Suprapubic skin (tissue), 4 donors: ENCODE data around the gene HSPA14. TPM values are rescaled to one million over a fixed set of nuclear protein-coding genes. Genes with fewer than 3 reads are reported as not detected.

ENCODE experiments used
- DNase-seq, 2 donors: peaks; one replicate each; pipeline ENCODE4 v3.0.0-alpha.2; 2019; ENCODE audit warnings: low spot score in 2 of 2
- H3K27ac ChIP-seq: fragments of 200-600 bp; sonication (generic); one replicate; pipeline ENCODE4 v1.5.1; 2019
- H3K27me3 ChIP-seq: fragments of 200-600 bp; sonication (generic); one replicate; pipeline ENCODE4 v1.5.1; 2019
- H3K36me3 ChIP-seq: fragments of 200-600 bp; sonication (generic); one replicate; pipeline ENCODE4 v1.5.1; 2019
- H3K4me1 ChIP-seq: fragments of 200-600 bp; sonication (generic); one replicate; pipeline ENCODE4 v1.5.1; 2019
- H3K4me3 ChIP-seq: fragments of 200-600 bp; sonication (generic); one replicate; pipeline ENCODE4 v1.5.1; 2019; ENCODE audit warnings: mild to moderate bottlenecking
- H3K9me3 ChIP-seq: fragments of 200-600 bp; sonication (generic); one replicate; pipeline ENCODE4 v1.5.1; 2019
- CTCF ChIP-seq, 2 donors: fragments of 200-600 bp in 1 of 2; fragments of 450-650 bp in 1 of 2; sonication (generic) in 1 of 2; IDR thresholded peaks; one replicate each; pipeline ENCODE4 v1.5.1; 2016 to 2019; ENCODE audit warnings: antibody characterized with exemption in 2 of 2, mild to moderate bottlenecking in 1 of 2, moderate library complexity in 1 of 2
- EP300 ChIP-seq: sonication (generic); formaldehyde crosslinking; IDR thresholded peaks from one replicate; pipeline ENCODE4 v1.6.1; 2017; ENCODE audit warnings: antibody characterized with exemption
- POLR2A ChIP-seq, 2 donors: fragments of 450-650 bp; IDR thresholded peaks; one replicate each; pipeline ENCODE4 v1.6.1; 2017; ENCODE audit warnings: antibody characterized with exemption in 2 of 2, mild to moderate bottlenecking in 2 of 2, moderate library complexity in 2 of 2
- POLR2AphosphoS5 ChIP-seq, 3 donors: sonication (generic); formaldehyde crosslinking; IDR thresholded peaks; one replicate each; pipeline ENCODE4 v1.6.1; 2017; ENCODE audit warnings: antibody characterized with exemption in 3 of 3
- WGBS: methylation state at CpG from one replicate; pipeline ENCODE4 v1.1.5; 2018; 5-methylcytosine and 5-hydroxymethylcytosine counted together
- total RNA-seq, 4 donors: library from RNA; depleted of rRNA; stranded (reverse); fragments of >200 nt; gene quantifications; one replicate each; pipeline ENCODE4 v1.1.0, GENCODE V29; 2016

Gene HSPA14
- total RNA-seq, 4 donors from 2014 or later = 6.6 to 11.7 (median 7.4) TPM

- Histone ChIP-seq H3K4me3 (no peak overlapping the region), H3K36me3 (no peaks in the 10 kb centered on the region), H3K27me3 (no peaks in the 10 kb centered on the region), H3K9me3 (no peaks in the 10 kb centered on the region), H3K27ac (no peak overlapping the region), H3K4me1 (no peaks in the 10 kb centered on the region)
- no peak for DNase-seq
- 83% methylated on average over 2 of the region's 2 CpGs for WGBS
- no peak for TF ChIP-seq POLR2A (IDR thresholded peaks at IDR 0.05)
- TF ChIP-seq EP300 = no peak
- no peak for TF ChIP-seq CTCF (IDR thresholded peaks at IDR 0.05)
- TF ChIP-seq POLR2AphosphoS5 (IDR thresholded peaks at IDR 0.05) = no peak
Observed at GRCh38 chr10:14889318-14889717, 51.2 kb downstream of the HSPA14 start.

- Histone ChIP-seq H3K36me3 (no peaks in the 10 kb centered on the region), H3K4me3 (no peak overlapping the region), H3K27ac (no peak overlapping the region), H3K9me3 (no peaks in the 10 kb centered on the region), H3K27me3 (no peaks in the 10 kb centered on the region), H3K4me1 (no peaks in the 10 kb centered on the region)
- TF ChIP-seq CTCF (IDR thresholded peaks at IDR 0.05) (no peak), POLR2A (IDR thresholded peaks at IDR 0.05) (no peak), EP300 (no peak), POLR2AphosphoS5 (IDR thresholded peaks at IDR 0.05) (no peak)
- no peak for DNase-seq
- 92% methylated on average over 1 of the region's 1 CpG for WGBS
Observed at GRCh38 chr10:14891151-14891550, 53.0 kb downstream of the HSPA14 start.

- H3K4me1 ChIP-seq = no peaks in the 10 kb centered on the region
- TF ChIP-seq POLR2AphosphoS5 (IDR thresholded peaks at IDR 0.05) (no peak), POLR2A (IDR thresholded peaks at IDR 0.05) (no peak), CTCF (IDR thresholded peaks at IDR 0.05) (peak in 1 of 2 donors; percentile 54)
- WGBS = 53% methylated on average over 1 of the region's 1 CpG
- peaks cover 24% of the 10 kb centered on the region for H3K36me3 ChIP-seq
- H3K9me3 ChIP-seq = no peaks in the 10 kb centered on the region
- no peak overlapping the region for H3K4me3 ChIP-seq
- no peak overlapping the region for H3K27ac ChIP-seq
- H3K27me3 ChIP-seq = no peaks in the 10 kb centered on the region
- DNase-seq = no peak
Observed at GRCh38 chr10:14904316-14904732, 66.2 kb downstream of the HSPA14 start.

GRCh38 chr10:14904864-14905263 is 66.8 kb downstream of the HSPA14 start:
- H3K27ac ChIP-seq = no peak overlapping the region
- no peaks in the 10 kb centered on the region for H3K9me3 ChIP-seq
- H3K4me3 ChIP-seq = no peak overlapping the region
- 92% methylated on average over 2 of the region's 2 CpGs for WGBS
- no peaks in the 10 kb centered on the region for H3K27me3 ChIP-seq
- TF ChIP-seq EP300 = no peak
- no peak for TF ChIP-seq POLR2AphosphoS5 (IDR thresholded peaks at IDR 0.05)
- TF ChIP-seq CTCF (IDR thresholded peaks at IDR 0.05) = no peak
- no peak for TF ChIP-seq POLR2A (IDR thresholded peaks at IDR 0.05)
- H3K36me3 ChIP-seq = peaks cover 28% of the 10 kb centered on the region
- no peak for DNase-seq
- no peaks in the 10 kb centered on the region for H3K4me1 ChIP-seq

- no peaks in the 10 kb centered on the region for H3K9me3 ChIP-seq
- no peaks in the 10 kb centered on the region for H3K4me1 ChIP-seq
- no peak for DNase-seq
- no peak overlapping the region for H3K4me3 ChIP-seq
- no peaks in the 10 kb centered on the region for H3K27me3 ChIP-seq
- TF ChIP-seq POLR2A (IDR thresholded peaks at IDR 0.05) = no peak
- no peak for TF ChIP-seq EP300
- TF ChIP-seq POLR2AphosphoS5 (IDR thresholded peaks at IDR 0.05) = no peak
- TF ChIP-seq CTCF (IDR thresholded peaks at IDR 0.05) = no peak
- H3K36me3 ChIP-seq = peaks cover 31% of the 10 kb centered on the region
- H3K27ac ChIP-seq = no peak overlapping the region
- WGBS = 92% methylated on average over 2 of the region's 2 CpGs
Observed at GRCh38 chr10:14905890-14906289, 67.8 kb downstream of the HSPA14 start.
